Pancreas (tissue), 10 donors: ENCODE data around the gene TMEM207. TPM values are rescaled to one million over a fixed set of nuclear protein-coding genes. Genes with fewer than 3 reads are reported as not detected.

Experiments
- ATAC-seq, 4 donors: fragments of 200-7000 bp; cut with Tn5 transposase; one replicate each; pipeline versions ENCODE4 v1.8.0 to v1.9.1; 2020; ENCODE audit warnings: mild to moderate bottlenecking in 4 of 4, moderate library complexity in 4 of 4
- DNase-seq, 6 donors: peaks; one replicate each; pipeline ENCODE4 v3.0.0-alpha.2; 2020
- FAIRE-seq: peaks from 2 replicates; lab custom pipeline; 2012; peaks lifted over from hg19 to GRCh38; lab: Jason Lieb, UNC
- H3K27ac ChIP-seq, 4 donors: fragments of 200-600 bp; sonication (generic); 1 replicate in 3 of 4; 2 replicates in 1 of 4; pipeline versions ENCODE4 v1.5.0 to v1.8.0; 2020
- H3K27me3 ChIP-seq, 4 donors: fragments of 200-600 bp; one replicate each; pipeline ENCODE4 v1.8.0; 2021
- H3K36me3 ChIP-seq, 3 donors: fragments of 200-600 bp; sonication (generic) in 1 of 3; one replicate each; pipeline versions ENCODE4 v1.5.0 to v1.8.0; 2020 to 2021
- H3K4me1 ChIP-seq, 3 donors: fragments of 200-600 bp; one replicate each; pipeline ENCODE4 v1.8.0; 2021
- H3K4me3 ChIP-seq, 4 donors: fragments of 200-600 bp; sonication (generic) in 2 of 4; one replicate each; pipeline versions ENCODE4 v1.5.0 to v1.8.0; 2020 to 2021
- H3K9me3 ChIP-seq, 4 donors: fragments of 200-600 bp; one replicate each; pipeline ENCODE4 v1.8.0; 2021
- CTCF ChIP-seq, 4 donors: fragments of 200-600 bp; sonication (generic) in 3 of 4; IDR thresholded peaks; one replicate each; pipeline versions ENCODE4 v1.5.0 to v1.8.0; 2021; ENCODE audit warnings: antibody characterized with exemption in 4 of 4
- WGBS, 2 donors: extraction: QIAGEN DNeasy Blood & Tissue Kit; methylation state at CpG; one replicate each; pipeline ENCODE4 v1.1.7; 2013; 5-methylcytosine and 5-hydroxymethylcytosine counted together
- intact Hi-C, 3 donors: fragments of 100-400 bp; cut with DNase I; formaldehyde crosslinking; loops; one replicate each; pipeline versions ENCODE4 v1.11.1 to v1.14.2; 2022
- polyA plus RNA-seq, 2 donors: library from polyadenylated mRNA; stranded (reverse); fragments of 200-250 nt; gene quantifications; one replicate each; pipeline ENCODE4 v1.2.3, GENCODE V29; 2013
- total RNA-seq, 6 donors: library from RNA; stranded (reverse); fragmentation: NEBNext Ultra II Directional in 4 of 6; extraction: Animal tissue kit (Norgen Biotek cat#: 25700) in 4 of 6; gene quantifications; one replicate each; pipeline versions ENCODE4 v1.2.1 to v1.2.4, GENCODE V29; 2021 to 2023
- donor health status: healthy with polysubstance abuse.
- donor health status: DM: no; HTN: no; CAD: no; lungs with moderate emphysema.
- donor health status: DM: no; HTN: no; CAD: no.
- donor health status: control.
- donor health status: control.
- donor health status: Bipolar disorder and iron deficiency.
- donor health status: DM: yes; HTN: yes; CAD: no.
- donor health status: DM: no; HTN: no; CAD: no.
- donor health status: DM: no; HTN: no; CAD: no.
- donor health status: DM: yes; HTN: yes; CAD: no.

Gene TMEM207
- total and polyA plus RNA-seq, 8 donors: not detected

- Histone ChIP-seq H3K9me3 (no peaks in the 10 kb centered on the region), H3K27ac (no peak overlapping the region), H3K36me3 (no peaks in the 10 kb centered on the region), H3K27me3 (peaks cover 0 to 4% (median 0%) of the 10 kb centered on the region in 4 donors), H3K4me3 (no peak overlapping the region), H3K4me1 (no peaks in the 10 kb centered on the region)
- intact Hi-C loops: no loop called here
- DNase-seq: no peak
- WGBS, 2 donors: 82 to 87% methylated on average over 2 of the region's 2 CpGs
- ATAC-seq: no peak
- FAIRE-seq: no peak
- no peak for TF ChIP-seq CTCF (IDR thresholded peaks at IDR 0.05)
These were observed 1.4 kb downstream of the TMEM207 start for GRCh38 chr3:190448256-190448655.

GRCh38 chr3:190446573-190447279 lies 3.0 kb downstream of the TMEM207 start:
- peaks cover 0 to 4% (median 0%) of the 10 kb centered on the region in 4 donors for H3K27me3 ChIP-seq
- intact Hi-C loops: no loop called here
- 61 to 66% methylated on average over 6 of the region's 6 CpGs for WGBS, 2 donors
- ATAC-seq (no peak), DNase-seq (no peak), FAIRE-seq (no peak)
- no peak overlapping the region for H3K27ac ChIP-seq
- no peak for TF ChIP-seq CTCF (IDR thresholded peaks at IDR 0.05)
- H3K4me3 ChIP-seq: no peak overlapping the region
- H3K9me3 ChIP-seq: no peaks in the 10 kb centered on the region
- H3K4me1 ChIP-seq: no peaks in the 10 kb centered on the region
- no peaks in the 10 kb centered on the region for H3K36me3 ChIP-seq

- DNase-seq (no peak), ATAC-seq (no peak), FAIRE-seq (no peak)
- Histone ChIP-seq H3K27me3 (no peaks in the 10 kb centered on the region), H3K4me3 (no peak overlapping the region), H3K4me1 (no peaks in the 10 kb centered on the region), H3K36me3 (no peaks in the 10 kb centered on the region), H3K27ac (no peak overlapping the region), H3K9me3 (no peaks in the 10 kb centered on the region)
- WGBS, 2 donors: 93 to 96% methylated on average over 3 of the region's 3 CpGs
- intact Hi-C loops: no loop called here
- TF ChIP-seq CTCF (IDR thresholded peaks at IDR 0.05): no peak
These were observed 5.0 kb downstream of the TMEM207 start for GRCh38 chr3:190444576-190445145.

- Histone ChIP-seq H3K4me3 (no peak overlapping the region), H3K4me1 (no peaks in the 10 kb centered on the region), H3K27ac (no peak overlapping the region), H3K36me3 (no peaks in the 10 kb centered on the region), H3K9me3 (no peaks in the 10 kb centered on the region), H3K27me3 (no peaks in the 10 kb centered on the region)
- intact Hi-C loops: no loop called here
- WGBS, 2 donors: 94% methylated on average over 6 of the region's 6 CpGs
- DNase-seq (no peak), ATAC-seq (no peak), FAIRE-seq (no peak)
- TF ChIP-seq CTCF (IDR thresholded peaks at IDR 0.05): no peak
These were observed 5.7 kb downstream of the TMEM207 start for GRCh38 chr3:190444006-190444405.

GRCh38 chr3:190443257-190443656 lies 6.4 kb downstream of the TMEM207 start:
- Histone ChIP-seq H3K27ac (no peak overlapping the region), H3K36me3 (no peaks in the 10 kb centered on the region), H3K9me3 (no peaks in the 10 kb centered on the region), H3K4me1 (no peaks in the 10 kb centered on the region), H3K4me3 (no peak overlapping the region), H3K27me3 (no peaks in the 10 kb centered on the region)
- intact Hi-C loops: no loop called here
- 58 to 77% methylated on average over 3 of the region's 3 CpGs for WGBS, 2 donors
- DNase-seq (no peak), FAIRE-seq (no peak), ATAC-seq (no peak)
- no peak for TF ChIP-seq CTCF (IDR thresholded peaks at IDR 0.05)
